ENCODE results near the gene LGR5. TPM values are rescaled to one million over a fixed set of nuclear protein-coding genes. Genes with fewer than 3 reads are reported as not detected.

The LGR5 gene
- total and polyA plus RNA-seq, 10 donors: 0.02 to 0.19 (median 0.02) TPM; not detected in 7

DNA sequence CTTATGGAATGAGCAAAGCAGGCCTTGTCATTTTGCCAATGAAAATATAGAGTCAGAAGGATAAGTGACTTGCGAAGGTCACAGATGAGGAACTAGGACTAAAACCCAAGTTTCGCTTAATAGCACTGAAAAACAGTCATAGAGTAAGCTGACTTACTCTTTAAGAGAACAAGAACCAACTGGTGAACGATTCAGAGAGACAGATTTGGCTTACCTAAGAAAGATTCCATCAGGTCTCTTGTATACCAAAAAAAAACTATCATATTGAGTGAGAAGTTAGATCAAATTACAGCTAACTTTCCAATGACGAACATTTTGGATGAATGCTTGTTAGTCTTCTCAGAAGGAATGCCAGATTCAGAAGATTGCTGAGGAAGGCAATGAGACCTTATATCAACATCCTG is 149.9 kb downstream of the LGR5 start:
- Histone ChIP-seq H3K4me3 (no peak overlapping the region), H3K9me3 (no peaks in the 10 kb centered on the region), H3K27ac (no peak overlapping the region), H3K27me3 (replicated peaks in 1 of 7) (peaks cover 0 to 37% (median 0%) of the 10 kb centered on the region in 7 donors), H3K36me3 (no peaks in the 10 kb centered on the region), H3K4me1 (no peaks in the 10 kb centered on the region)
- DNase-seq: no peak
- intact Hi-C loops (cut with DNase I; ENCODE audit: low total_unique reads): no loop called here
- 69 to 79% (median 78%) methylated on average over 4 of the region's 4 CpGs for WGBS, 5 donors
- TF ChIP-seq POLR2A (IDR thresholded peaks at IDR 0.05) (no peak), POLR2AphosphoS5 (IDR thresholded peaks at IDR 0.05) (no peak)
- TF ChIP-seq, protein P1, sequence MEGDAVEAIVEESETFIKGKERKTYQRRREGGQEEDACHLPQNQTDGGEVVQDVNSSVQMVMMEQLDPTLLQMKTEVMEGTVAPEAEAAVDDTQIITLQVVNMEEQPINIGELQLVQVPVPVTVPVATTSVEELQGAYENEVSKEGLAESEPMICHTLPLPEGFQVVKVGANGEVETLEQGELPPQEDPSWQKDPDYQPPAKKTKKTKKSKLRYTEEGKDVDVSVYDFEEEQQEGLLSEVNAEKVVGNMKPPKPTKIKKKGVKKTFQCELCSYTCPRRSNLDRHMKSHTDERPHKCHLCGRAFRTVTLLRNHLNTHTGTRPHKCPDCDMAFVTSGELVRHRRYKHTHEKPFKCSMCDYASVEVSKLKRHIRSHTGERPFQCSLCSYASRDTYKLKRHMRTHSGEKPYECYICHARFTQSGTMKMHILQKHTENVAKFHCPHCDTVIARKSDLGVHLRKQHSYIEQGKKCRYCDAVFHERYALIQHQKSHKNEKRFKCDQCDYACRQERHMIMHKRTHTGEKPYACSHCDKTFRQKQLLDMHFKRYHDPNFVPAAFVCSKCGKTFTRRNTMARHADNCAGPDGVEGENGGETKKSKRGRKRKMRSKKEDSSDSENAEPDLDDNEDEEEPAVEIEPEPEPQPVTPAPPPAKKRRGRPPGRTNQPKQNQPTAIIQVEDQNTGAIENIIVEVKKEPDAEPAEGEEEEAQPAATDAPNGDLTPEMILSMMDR (IDR thresholded peaks at IDR 0.05 in 8 of 11, conservative IDR thresholded peaks at IDR 0.05 in 3 of 11): no peak

DNA sequence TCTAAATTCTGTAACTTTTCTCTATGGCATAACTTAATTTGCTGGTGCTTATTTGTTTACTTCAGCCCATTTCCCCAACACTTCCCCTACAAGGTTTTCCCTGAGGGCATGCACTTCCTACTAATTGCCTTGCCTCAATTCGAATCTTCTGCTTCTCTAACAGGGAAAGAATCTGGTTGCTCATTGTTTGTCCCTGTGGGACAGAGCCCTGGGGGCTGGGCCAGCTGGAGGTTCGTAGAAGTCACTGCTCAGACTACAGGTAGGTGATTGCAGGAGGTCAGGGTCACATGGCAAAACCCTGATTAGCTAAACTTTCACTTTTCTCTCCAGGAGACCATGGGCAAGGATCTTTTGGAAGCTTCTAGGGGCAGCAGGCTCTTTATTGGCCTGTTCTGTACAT is 152.0 kb downstream of the LGR5 start:
- Histone ChIP-seq H3K4me3 (no peak overlapping the region), H3K27ac (no peak overlapping the region), H3K4me1 (no peaks in the 10 kb centered on the region), H3K36me3 (no peaks in the 10 kb centered on the region), H3K9me3 (no peaks in the 10 kb centered on the region), H3K27me3 (replicated peaks in 1 of 7) (peaks cover 0 to 46% (median 0%) of the 10 kb centered on the region in 7 donors)
- intact Hi-C loops (cut with DNase I; ENCODE audit: low total_unique reads): no loop called here
- DNase-seq: no peak
- 42 to 67% (median 61%) methylated on average over 2 of the region's 2 CpGs for WGBS, 5 donors
- no peak for TF ChIP-seq POLR2AphosphoS5 (IDR thresholded peaks at IDR 0.05)
- TF ChIP-seq, protein P1 (IDR thresholded peaks at IDR 0.05 in 8 of 11, conservative IDR thresholded peaks at IDR 0.05 in 3 of 11): no peak
- TF ChIP-seq POLR2A (IDR thresholded peaks at IDR 0.05): no peak

DNA sequence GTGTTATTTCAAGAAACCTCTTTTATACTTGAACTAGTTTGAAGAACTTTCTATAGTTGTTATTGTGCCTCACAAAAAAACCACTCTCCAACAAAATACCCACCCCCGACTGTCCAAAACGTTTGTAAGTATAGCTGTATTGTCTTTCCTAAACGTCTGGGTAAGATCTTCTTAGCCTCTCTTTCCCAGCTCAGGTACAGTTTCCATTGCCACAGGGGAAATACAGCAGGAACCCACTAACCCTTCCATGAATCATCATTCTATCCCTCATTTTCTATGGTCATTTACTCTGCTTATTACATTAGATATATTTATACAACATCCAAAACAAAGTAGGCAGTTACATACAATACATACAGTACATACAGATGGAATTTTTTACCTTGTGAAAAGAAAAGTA is 153.2 kb downstream of the LGR5 start:
- TF ChIP-seq, protein P1 (IDR thresholded peaks at IDR 0.05 in 8 of 11, conservative IDR thresholded peaks at IDR 0.05 in 3 of 11): no peak
- TF ChIP-seq POLR2A (IDR thresholded peaks at IDR 0.05): no peak
- no peak for TF ChIP-seq POLR2AphosphoS5 (IDR thresholded peaks at IDR 0.05)
- H3K27me3 ChIP-seq (replicated peaks in 1 of 7): peaks cover 0 to 46% (median 5%) of the 10 kb centered on the region in 7 donors
- 48 to 71% (median 68%) methylated on average over 3 of the region's 3 CpGs for WGBS, 5 donors
- H3K36me3 ChIP-seq: no peaks in the 10 kb centered on the region
- H3K4me1 ChIP-seq: no peaks in the 10 kb centered on the region
- no peaks in the 10 kb centered on the region for H3K9me3 ChIP-seq
- no peak overlapping the region for H3K4me3 ChIP-seq
- no peak overlapping the region for H3K27ac ChIP-seq
- intact Hi-C loops (cut with DNase I; ENCODE audit: low total_unique reads): no loop called here
- no peak for DNase-seq

DNA sequence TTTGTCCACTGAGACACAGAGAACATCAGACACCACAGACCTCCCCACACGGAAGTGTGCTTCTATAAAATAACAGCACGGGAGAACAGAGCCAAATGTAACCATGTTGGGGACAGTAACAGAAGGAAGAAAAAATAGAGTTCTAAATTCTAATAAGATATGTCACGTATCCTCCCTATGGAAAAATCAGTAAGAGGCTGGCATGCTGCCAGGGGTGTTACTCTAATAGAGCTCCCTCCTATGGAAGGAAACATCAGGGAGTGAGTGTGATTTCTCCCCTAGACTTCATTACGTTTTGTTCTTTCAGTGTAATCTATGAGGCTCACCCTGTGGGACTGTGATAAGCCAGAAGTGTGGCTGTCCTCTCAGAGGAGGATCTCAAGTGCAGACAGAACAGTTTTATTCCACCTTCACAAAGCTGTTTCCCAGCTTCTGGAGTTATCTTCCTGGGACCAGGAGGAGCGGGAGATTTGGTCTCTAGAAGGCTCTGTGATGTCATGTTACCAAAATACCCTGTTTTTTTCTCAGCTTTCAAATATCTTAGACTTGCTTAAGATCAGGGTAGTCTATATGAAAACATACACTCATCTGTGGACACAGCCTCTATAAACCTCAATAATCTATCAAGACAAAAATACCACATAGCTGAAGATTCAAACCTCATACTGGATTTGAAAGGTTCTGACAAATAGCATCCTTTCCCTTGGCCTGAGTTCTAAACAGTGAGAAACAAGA is 154.8 kb downstream of the LGR5 start:
- H3K4me1 ChIP-seq: no peaks in the 10 kb centered on the region
- H3K36me3 ChIP-seq: no peaks in the 10 kb centered on the region
- H3K9me3 ChIP-seq: peaks cover 0 to 5% (median 0%) of the 10 kb centered on the region in 8 donors
- H3K27ac ChIP-seq: no peak overlapping the region
- TF ChIP-seq, protein P1 (IDR thresholded peaks at IDR 0.05 in 8 of 11, conservative IDR thresholded peaks at IDR 0.05 in 3 of 11): no peak
- no peak for TF ChIP-seq POLR2AphosphoS5 (IDR thresholded peaks at IDR 0.05)
- no peak for TF ChIP-seq POLR2A (IDR thresholded peaks at IDR 0.05)
- WGBS, 5 donors: 58 to 78% (median 68%) methylated on average over 5 of the region's 5 CpGs
- no peak for DNase-seq
- H3K4me3 ChIP-seq: no peak overlapping the region
- H3K27me3 ChIP-seq (replicated peaks in 1 of 7): peaks cover 0 to 42% (median 5%) of the 10 kb centered on the region in 7 donors
- intact Hi-C loops (cut with DNase I; ENCODE audit: low total_unique reads): no loop called here

Data from spleen (tissue), 11 donors.